Measurements from ENCODE around the gene ADAT1.
A peak's percentile ranks its signal among the peaks of the same experiment; 100 is the strongest.

ADAT1 gene

GRCh38 chr16:75624921-75625334, 1.8 kb upstream of the ADAT1 start:
- no peaks in the 10 kb centered on the region for H3K27me3 ChIP-seq (ENCODE audit: control insufficient read depth in 5 of 5, insufficient read depth in 4 of 5, low read length in 5 of 5)
- H3K27ac ChIP-seq (ENCODE audit: low read depth, low read length): no peak overlapping the region
- peaks cover 21 to 52% (median 48%) of the 10 kb centered on the region in 5 donors for H3K36me3 ChIP-seq (ENCODE audit: control insufficient read depth in 5 of 5, insufficient read depth in 5 of 5, low read length in 5 of 5)
- no peak overlapping the region for H3K9ac ChIP-seq (ENCODE audit: low read length in 5 of 5)
- H3K9me3 ChIP-seq (ENCODE audit: control insufficient read depth in 5 of 5, low read length in 5 of 5): no peaks in the 10 kb centered on the region
- peaks cover 8 to 30% (median 27%) of the 10 kb centered on the region in 5 donors for H3K4me1 ChIP-seq (ENCODE audit: control insufficient read depth in 5 of 5, insufficient read depth in 5 of 5, low read length in 5 of 5)
- no peak overlapping the region for H3K4me3 ChIP-seq (ENCODE audit: low read depth in 1 of 5, low read length in 5 of 5)

DNA sequence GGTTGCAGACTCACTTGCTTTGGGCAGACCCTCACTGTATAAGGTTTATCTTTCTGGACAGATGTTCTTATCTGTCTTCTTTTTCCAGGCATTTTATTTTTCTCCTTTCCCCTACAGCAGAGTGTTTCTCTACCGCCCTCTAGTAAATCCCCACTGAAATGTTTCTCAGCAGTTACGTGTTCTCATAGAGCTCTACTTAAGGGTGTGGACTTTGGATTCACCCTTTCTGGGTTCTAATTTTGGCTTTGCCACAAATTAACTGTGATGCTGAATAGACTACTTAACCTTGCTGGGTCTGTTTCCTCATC, 2.0 kb downstream of the ADAT1 start:
- Histone ChIP-seq H3K4me1 (ENCODE audit: control insufficient read depth in 5 of 5, insufficient read depth in 5 of 5, low read length in 5 of 5) (peaks cover 8 to 29% (median 18%) of the 10 kb centered on the region in 5 donors), H3K36me3 (ENCODE audit: control insufficient read depth in 5 of 5, insufficient read depth in 5 of 5, low read length in 5 of 5) (peaks cover 19 to 49% (median 36%) of the 10 kb centered on the region in 5 donors), H3K9ac (ENCODE audit: low read length in 5 of 5) (peak overlapping the region in 2 of 5 donors; percentile 10 to 30), H3K4me3 (ENCODE audit: low read depth in 1 of 5, low read length in 5 of 5) (no peak overlapping the region), H3K9me3 (ENCODE audit: control insufficient read depth in 5 of 5, low read length in 5 of 5) (no peaks in the 10 kb centered on the region), H3K27ac (ENCODE audit: low read depth, low read length) (no peak overlapping the region), H3K27me3 (ENCODE audit: control insufficient read depth in 5 of 5, insufficient read depth in 4 of 5, low read length in 5 of 5) (no peaks in the 10 kb centered on the region)

DNA sequence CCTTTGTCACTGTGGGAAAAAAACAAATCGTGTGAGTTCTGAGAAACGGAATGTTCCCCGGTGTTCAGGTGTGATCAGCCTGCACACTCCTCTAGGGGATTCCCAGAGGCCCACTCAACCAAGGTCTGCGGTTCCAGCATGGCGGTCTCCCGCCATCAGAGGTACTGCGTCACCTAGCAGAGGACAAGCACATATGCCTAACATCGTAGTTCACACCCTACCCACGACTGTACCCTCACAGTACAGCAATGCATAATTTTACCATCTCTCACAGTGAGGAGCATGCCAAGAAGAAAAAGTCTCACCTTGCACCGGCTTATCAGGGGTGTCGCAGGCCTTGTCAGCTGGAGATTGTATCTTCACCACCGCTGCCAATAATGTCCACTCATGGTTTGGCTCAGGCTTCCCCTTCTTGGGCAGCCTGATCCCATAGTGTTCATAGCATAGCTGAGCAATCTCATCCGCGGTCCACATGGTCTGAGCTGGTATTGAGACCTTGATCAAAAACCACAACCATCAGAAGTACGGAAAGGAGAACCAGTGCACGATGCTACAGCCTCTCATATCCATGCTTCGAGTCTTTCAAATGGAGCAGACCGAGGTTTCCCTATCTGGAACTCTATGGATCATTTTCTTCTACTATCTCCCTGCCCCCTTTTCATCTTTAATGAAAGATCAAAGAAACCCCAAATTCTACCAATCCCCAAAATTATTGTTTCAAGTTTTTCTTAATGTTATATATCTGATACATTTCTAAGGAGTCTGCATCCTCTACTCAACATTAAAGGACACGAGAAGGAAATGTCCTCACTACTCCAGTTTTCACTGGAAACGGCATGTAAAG, 2.5 kb downstream of the ADAT1 start:
- Histone ChIP-seq H3K4me1 (ENCODE audit: control insufficient read depth in 5 of 5, insufficient read depth in 5 of 5, low read length in 5 of 5) (peaks cover 8 to 29% (median 18%) of the 10 kb centered on the region in 5 donors), H3K9me3 (ENCODE audit: control insufficient read depth in 5 of 5, low read length in 5 of 5) (no peaks in the 10 kb centered on the region), H3K27ac (ENCODE audit: low read depth, low read length) (no peak overlapping the region), H3K4me3 (ENCODE audit: low read depth in 1 of 5, low read length in 5 of 5) (no peak overlapping the region), H3K36me3 (ENCODE audit: control insufficient read depth in 5 of 5, insufficient read depth in 5 of 5, low read length in 5 of 5) (peaks cover 17 to 49% (median 35%) of the 10 kb centered on the region in 5 donors), H3K27me3 (ENCODE audit: control insufficient read depth in 5 of 5, insufficient read depth in 4 of 5, low read length in 5 of 5) (no peaks in the 10 kb centered on the region), H3K9ac (ENCODE audit: low read length in 5 of 5) (peak overlapping the region in 1 of 5 donors; percentile 10)

DNA sequence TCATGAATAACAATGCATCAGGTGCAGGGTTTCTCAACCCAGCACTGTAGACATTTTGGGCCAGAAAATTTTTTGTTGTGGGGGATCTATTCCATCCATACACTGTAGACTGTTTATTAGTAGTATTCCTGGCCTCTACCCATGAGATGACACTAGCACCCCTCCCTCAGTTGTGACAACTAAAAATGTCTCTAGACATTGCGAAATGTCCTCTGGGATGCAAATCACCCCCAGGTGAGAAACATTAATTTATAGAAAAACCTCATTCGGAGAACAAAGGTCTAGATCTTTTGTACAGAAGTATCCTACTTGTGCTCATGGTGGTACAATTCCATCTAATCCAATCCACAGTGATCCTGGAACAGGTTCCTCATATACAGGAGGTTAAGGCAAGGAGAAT, 4.3 kb downstream of the ADAT1 start:
- Histone ChIP-seq H3K4me3 (ENCODE audit: low read depth in 1 of 5, low read length in 5 of 5) (no peak overlapping the region), H3K9me3 (ENCODE audit: control insufficient read depth in 5 of 5, low read length in 5 of 5) (no peaks in the 10 kb centered on the region), H3K36me3 (ENCODE audit: control insufficient read depth in 5 of 5, insufficient read depth in 5 of 5, low read length in 5 of 5) (peaks cover 20 to 57% (median 43%) of the 10 kb centered on the region in 5 donors)

GRCh38 chr16:75617121-75617520, 6.0 kb downstream of the ADAT1 start:
- H3K4me3 ChIP-seq (ENCODE audit: low read depth in 1 of 5, low read length in 5 of 5): no peak overlapping the region
- no peak overlapping the region for H3K9ac ChIP-seq (ENCODE audit: low read length in 5 of 5)
- H3K36me3 ChIP-seq (ENCODE audit: control insufficient read depth in 5 of 5, insufficient read depth in 5 of 5, low read length in 5 of 5): peaks cover 20 to 73% (median 55%) of the 10 kb centered on the region in 5 donors
- peaks cover 4 to 19% (median 11%) of the 10 kb centered on the region in 5 donors for H3K4me1 ChIP-seq (ENCODE audit: control insufficient read depth in 5 of 5, insufficient read depth in 5 of 5, low read length in 5 of 5)
- H3K9me3 ChIP-seq (ENCODE audit: control insufficient read depth in 5 of 5, low read length in 5 of 5): no peaks in the 10 kb centered on the region
- no peaks in the 10 kb centered on the region for H3K27me3 ChIP-seq (ENCODE audit: control insufficient read depth in 5 of 5, insufficient read depth in 4 of 5, low read length in 5 of 5)
- no peak overlapping the region for H3K27ac ChIP-seq (ENCODE audit: low read depth, low read length)

More for the DNA sequence above, 4.3 kb downstream of the ADAT1 start:
- H3K4me1 ChIP-seq (ENCODE audit: control insufficient read depth in 5 of 5, insufficient read depth in 5 of 5, low read length in 5 of 5): peaks cover 8 to 29% (median 18%) of the 10 kb centered on the region in 5 donors
- no peaks in the 10 kb centered on the region for H3K27me3 ChIP-seq (ENCODE audit: control insufficient read depth in 5 of 5, insufficient read depth in 4 of 5, low read length in 5 of 5)
- H3K9ac ChIP-seq (ENCODE audit: low read length in 5 of 5): no peak overlapping the region
- no peak overlapping the region for H3K27ac ChIP-seq (ENCODE audit: low read depth, low read length)

DNA sequence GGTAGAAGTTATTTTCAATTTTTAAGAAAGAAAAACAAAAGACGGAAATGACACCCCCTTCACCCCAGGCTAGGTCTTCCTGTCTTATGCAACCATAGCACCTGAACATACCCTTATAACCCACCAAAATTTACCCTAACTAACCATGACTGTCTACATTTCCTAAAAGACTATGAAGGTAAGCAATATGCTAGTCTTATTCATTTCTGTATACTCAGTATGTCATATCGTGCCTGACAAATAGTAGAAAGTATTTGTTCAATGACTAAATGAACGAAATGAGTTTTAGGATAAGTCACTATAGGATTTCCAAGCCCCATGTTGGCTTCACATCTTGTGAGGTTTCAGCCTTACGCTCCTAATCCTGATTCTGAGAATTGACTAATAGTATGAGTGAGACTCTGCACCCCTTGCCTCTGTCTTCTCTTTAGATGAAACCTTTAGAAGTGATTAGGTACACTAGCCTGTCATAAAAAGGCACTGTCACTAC, 6.5 kb downstream of the ADAT1 start:
- no peaks in the 10 kb centered on the region for H3K27me3 ChIP-seq (ENCODE audit: control insufficient read depth in 5 of 5, insufficient read depth in 4 of 5, low read length in 5 of 5)
- H3K4me3 ChIP-seq (ENCODE audit: low read depth in 1 of 5, low read length in 5 of 5): no peak overlapping the region
- H3K9me3 ChIP-seq (ENCODE audit: control insufficient read depth in 5 of 5, low read length in 5 of 5): no peaks in the 10 kb centered on the region
- peaks cover 2 to 13% (median 6%) of the 10 kb centered on the region in 5 donors for H3K4me1 ChIP-seq (ENCODE audit: control insufficient read depth in 5 of 5, insufficient read depth in 5 of 5, low read length in 5 of 5)
- H3K9ac ChIP-seq (ENCODE audit: low read length in 5 of 5): no peak overlapping the region
- peaks cover 20 to 76% (median 58%) of the 10 kb centered on the region in 5 donors for H3K36me3 ChIP-seq (ENCODE audit: control insufficient read depth in 5 of 5, insufficient read depth in 5 of 5, low read length in 5 of 5)
- H3K27ac ChIP-seq (ENCODE audit: low read depth, low read length): no peak overlapping the region

GRCh38 chr16:75615619-75616018, 7.5 kb downstream of the ADAT1 start:
- H3K27ac ChIP-seq (ENCODE audit: low read depth, low read length): no peak overlapping the region
- no peaks in the 10 kb centered on the region for H3K27me3 ChIP-seq (ENCODE audit: control insufficient read depth in 5 of 5, insufficient read depth in 4 of 5, low read length in 5 of 5)
- H3K9me3 ChIP-seq (ENCODE audit: control insufficient read depth in 5 of 5, low read length in 5 of 5): no peaks in the 10 kb centered on the region
- peaks cover 20 to 81% (median 64%) of the 10 kb centered on the region in 5 donors for H3K36me3 ChIP-seq (ENCODE audit: control insufficient read depth in 5 of 5, insufficient read depth in 5 of 5, low read length in 5 of 5)
- H3K4me3 ChIP-seq (ENCODE audit: low read depth in 1 of 5, low read length in 5 of 5): no peak overlapping the region
- peaks cover 0 to 4% (median 0%) of the 10 kb centered on the region in 5 donors for H3K4me1 ChIP-seq (ENCODE audit: control insufficient read depth in 5 of 5, insufficient read depth in 5 of 5, low read length in 5 of 5)
- H3K9ac ChIP-seq (ENCODE audit: low read length in 5 of 5): no peak overlapping the region

DNA sequence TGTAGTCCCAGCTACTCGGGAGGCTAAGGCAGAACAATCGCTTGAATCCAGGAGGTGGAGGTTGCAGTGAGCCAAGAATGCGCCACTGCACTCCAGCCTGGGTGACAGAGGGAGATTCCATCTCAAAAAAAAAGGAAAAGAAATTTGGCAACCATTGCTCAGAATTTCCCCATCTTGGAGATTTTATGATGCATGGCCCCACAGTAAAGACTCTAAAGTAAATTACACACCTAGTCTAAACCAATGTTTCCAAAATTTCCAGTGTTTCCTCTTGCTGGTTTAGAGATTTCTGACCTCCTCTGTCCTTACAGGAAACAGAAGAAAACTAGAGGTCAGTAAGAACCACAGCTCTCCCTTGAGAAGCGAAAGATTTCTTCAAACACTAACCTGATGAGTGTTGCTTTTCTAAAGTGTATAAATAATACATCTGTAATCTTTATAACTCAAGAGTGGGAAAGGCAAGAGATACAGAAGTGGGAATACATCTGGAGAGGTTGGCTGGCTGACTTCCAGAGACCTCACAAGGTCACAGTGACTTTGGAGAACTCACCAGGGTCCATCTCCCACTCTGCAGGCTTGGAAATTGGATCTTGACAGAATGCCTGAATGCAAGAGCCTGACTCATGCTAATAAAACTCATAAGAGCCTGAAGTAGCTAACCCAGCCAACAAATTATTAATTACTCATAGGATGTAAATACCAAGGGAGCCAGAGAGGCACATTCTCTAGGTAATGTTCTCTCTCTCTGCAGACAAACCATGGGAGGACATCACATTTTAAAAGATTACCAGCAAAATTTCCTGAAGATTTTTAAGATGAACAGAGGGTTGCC, 8.8 kb downstream of the ADAT1 start:
- Histone ChIP-seq H3K9me3 (ENCODE audit: control insufficient read depth in 5 of 5, low read length in 5 of 5) (no peaks in the 10 kb centered on the region), H3K9ac (ENCODE audit: low read length in 5 of 5) (no peak overlapping the region), H3K4me3 (ENCODE audit: low read depth in 1 of 5, low read length in 5 of 5) (no peak overlapping the region), H3K27me3 (ENCODE audit: control insufficient read depth in 5 of 5, insufficient read depth in 4 of 5, low read length in 5 of 5) (no peaks in the 10 kb centered on the region), H3K36me3 (ENCODE audit: control insufficient read depth in 5 of 5, insufficient read depth in 5 of 5, low read length in 5 of 5) (peaks cover 17 to 78% (median 62%) of the 10 kb centered on the region in 5 donors), H3K27ac (ENCODE audit: low read depth, low read length) (no peak overlapping the region), H3K4me1 (ENCODE audit: control insufficient read depth in 5 of 5, insufficient read depth in 5 of 5, low read length in 5 of 5) (no peaks in the 10 kb centered on the region)

DNA sequence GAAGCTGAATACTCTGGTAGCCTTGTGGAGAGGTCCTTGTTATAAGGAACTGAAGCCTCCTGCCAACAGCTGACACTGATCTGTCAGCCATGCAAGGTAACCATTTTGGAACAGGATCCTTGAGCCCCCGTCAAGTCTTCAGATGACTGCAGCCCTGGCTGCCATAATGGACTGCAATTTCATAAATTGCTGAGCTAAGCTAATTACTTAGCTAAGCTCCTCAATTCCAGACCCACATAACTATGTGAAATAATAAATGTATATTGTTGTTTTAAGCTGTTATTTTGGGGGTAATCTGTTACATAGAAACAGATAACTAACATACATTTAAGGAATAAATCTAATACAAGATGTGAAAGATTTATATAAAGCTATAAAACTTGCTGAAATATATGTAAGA, 16.6 kb downstream of the ADAT1 start:
- Histone ChIP-seq H3K4me1 (ENCODE audit: control insufficient read depth in 5 of 5, insufficient read depth in 5 of 5, low read length in 5 of 5) (no peaks in the 10 kb centered on the region), H3K9me3 (ENCODE audit: control insufficient read depth in 5 of 5, low read length in 5 of 5) (peaks cover 0 to 4% (median 0%) of the 10 kb centered on the region in 5 donors), H3K27me3 (ENCODE audit: control insufficient read depth in 5 of 5, insufficient read depth in 4 of 5, low read length in 5 of 5) (no peaks in the 10 kb centered on the region), H3K4me3 (ENCODE audit: low read depth in 1 of 5, low read length in 5 of 5) (no peak overlapping the region), H3K9ac (ENCODE audit: low read length in 5 of 5) (no peak overlapping the region), H3K36me3 (ENCODE audit: control insufficient read depth in 5 of 5, insufficient read depth in 5 of 5, low read length in 5 of 5) (peaks cover 25 to 72% (median 70%) of the 10 kb centered on the region in 5 donors), H3K27ac (ENCODE audit: low read depth, low read length) (no peak overlapping the region)

- H3K36me3 ChIP-seq (ENCODE audit: control insufficient read depth in 5 of 5, insufficient read depth in 5 of 5, low read length in 5 of 5): peaks cover 29 to 68% (median 64%) of the 10 kb centered on the region in 5 donors
- H3K4me3 ChIP-seq (ENCODE audit: low read depth in 1 of 5, low read length in 5 of 5): no peak overlapping the region
- peaks cover 0 to 4% (median 0%) of the 10 kb centered on the region in 5 donors for H3K9me3 ChIP-seq (ENCODE audit: control insufficient read depth in 5 of 5, low read length in 5 of 5)
- no peak overlapping the region for H3K27ac ChIP-seq (ENCODE audit: low read depth, low read length)
- no peak overlapping the region for H3K9ac ChIP-seq (ENCODE audit: low read length in 5 of 5)
- no peaks in the 10 kb centered on the region for H3K27me3 ChIP-seq (ENCODE audit: control insufficient read depth in 5 of 5, insufficient read depth in 4 of 5, low read length in 5 of 5)
- no peaks in the 10 kb centered on the region for H3K4me1 ChIP-seq (ENCODE audit: control insufficient read depth in 5 of 5, insufficient read depth in 5 of 5, low read length in 5 of 5)
These were observed 19.8 kb downstream of the ADAT1 start for GRCh38 chr16:75603241-75603640.

Measured in subcutaneous abdominal adipose tissue (tissue), 5 donors.